Right renal pelvis (tissue), 4 donors: ENCODE data around the gene FBRS. TPM values are rescaled to one million over a fixed set of nuclear protein-coding genes. Genes with fewer than 3 reads are reported as not detected.
"Not testable (repeated sequence)": the region's sequence is repeated elsewhere in the genome, so short reads cannot be mapped to it uniquely, and the experiment has no call there.

ENCODE experiments used
- DNase-seq, 4 donors: peaks; one replicate each; pipeline ENCODE4 v3.0.0-alpha.2; 2013; ENCODE audit warnings: low read depth in 4 of 4, low spot score in 3 of 4, missing footprints in 1 of 4
- polyA plus RNA-seq, 4 donors: library from polyadenylated mRNA; unstranded; fragments of 120-200 nt; gene quantifications; one replicate each; pipeline ENCODE4 v1.2.1, GENCODE V29; 2013; ENCODE audit not compliant: insufficient read length in 4 of 4

Gene FBRS
- polyA plus RNA-seq, 4 donors: 52.0 to 70.5 (median 55.3) TPM

DNA sequence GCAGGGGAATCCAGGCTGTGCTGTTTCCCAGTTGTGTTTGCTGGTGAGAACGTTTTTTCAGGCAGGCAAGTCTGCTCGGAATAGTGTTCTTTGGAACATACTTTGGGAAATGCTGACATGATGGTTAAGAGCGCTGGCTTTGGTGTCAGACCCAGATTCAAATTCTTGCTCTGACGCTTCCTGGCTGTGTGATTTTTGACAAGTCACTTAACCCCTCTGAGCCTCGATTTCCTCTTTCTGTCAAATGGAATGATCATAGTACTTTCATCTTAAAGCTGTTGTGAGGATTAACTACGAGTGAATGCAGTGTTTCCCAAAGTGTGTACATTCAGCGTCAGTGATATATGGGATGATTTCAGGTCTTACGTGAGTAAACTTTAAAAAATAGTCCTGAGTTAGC, 4.8 kb downstream of the FBRS start:
- no peak for DNase-seq

DNA sequence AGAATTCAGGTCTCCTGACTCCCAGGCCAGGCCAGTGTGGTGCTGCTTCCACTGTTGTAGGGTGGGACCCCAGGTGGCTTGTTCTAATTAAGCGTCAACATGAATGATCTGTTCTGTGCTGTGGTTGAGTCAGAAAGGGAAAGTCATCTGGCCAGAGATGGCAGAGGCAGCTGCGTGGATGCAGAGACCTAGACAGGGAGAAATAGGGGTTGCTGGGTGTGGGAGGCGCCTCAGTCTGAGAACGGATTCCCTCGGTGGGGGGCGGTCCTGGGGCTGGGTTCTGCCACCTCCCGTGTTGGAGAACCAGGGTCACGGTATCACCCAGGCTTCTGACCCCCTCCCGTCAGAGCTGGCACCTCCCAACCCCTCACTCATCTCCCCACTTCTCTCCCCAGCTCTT, 5.6 kb downstream of the FBRS start:
- no peak for DNase-seq

DNA sequence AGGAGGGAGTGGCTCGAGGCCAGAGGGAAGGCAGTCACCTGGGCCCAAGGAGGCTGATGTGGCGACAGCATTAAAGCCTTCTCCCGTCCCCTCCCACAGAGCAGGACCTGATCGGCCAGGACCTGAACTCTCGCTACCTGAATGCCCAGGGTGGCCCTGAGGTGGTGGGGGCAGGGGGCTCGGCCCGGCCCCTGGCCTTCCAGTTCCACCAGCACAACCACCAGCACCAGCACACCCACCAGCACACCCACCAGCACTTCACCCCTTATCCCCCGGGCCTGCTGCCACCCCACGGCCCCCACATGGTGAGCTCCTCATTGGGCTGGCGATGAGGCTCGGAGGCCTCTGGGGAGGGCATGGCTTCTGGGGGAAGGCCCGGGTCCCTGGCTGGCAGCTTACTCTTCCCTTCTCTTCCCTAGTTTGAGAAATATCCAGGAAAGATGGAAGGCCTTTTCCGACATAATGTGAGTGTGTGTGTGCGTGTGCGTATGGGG, 6.4 kb downstream of the FBRS start:
- no peak for DNase-seq

DNA sequence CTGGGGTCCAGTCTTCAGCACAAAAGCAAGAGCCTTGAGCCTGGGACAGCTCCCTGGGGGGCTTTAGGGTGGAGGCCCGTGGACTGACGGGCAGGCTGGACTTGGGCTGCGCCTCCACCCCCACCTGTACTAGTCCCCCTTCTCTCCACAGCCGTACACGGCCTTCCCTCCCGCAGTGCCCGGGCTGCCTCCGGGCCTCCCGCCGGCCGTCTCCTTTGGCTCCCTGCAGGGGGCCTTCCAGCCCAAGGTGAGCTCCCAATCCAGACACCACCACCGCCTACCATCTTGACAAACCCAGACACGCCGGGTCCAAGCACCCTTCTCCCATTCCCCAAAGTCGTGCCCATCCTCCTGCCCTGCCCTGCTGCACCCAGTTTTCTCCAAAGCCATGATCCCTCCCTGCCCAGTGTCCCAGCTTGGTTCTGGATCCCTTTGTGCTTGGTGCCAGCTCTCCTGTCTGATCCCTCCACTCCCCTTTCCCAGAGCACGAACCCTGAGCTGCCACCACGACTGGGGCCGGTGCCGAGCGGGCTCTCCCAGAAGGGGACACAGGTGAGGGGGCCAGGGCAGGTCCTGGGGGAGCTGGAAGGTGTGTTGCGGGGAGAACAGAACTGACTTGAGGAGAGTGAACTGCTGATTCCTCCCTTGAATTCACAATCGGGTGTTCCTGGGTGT, 7.1 kb downstream of the FBRS start:
- DNase-seq: no peak

DNA sequence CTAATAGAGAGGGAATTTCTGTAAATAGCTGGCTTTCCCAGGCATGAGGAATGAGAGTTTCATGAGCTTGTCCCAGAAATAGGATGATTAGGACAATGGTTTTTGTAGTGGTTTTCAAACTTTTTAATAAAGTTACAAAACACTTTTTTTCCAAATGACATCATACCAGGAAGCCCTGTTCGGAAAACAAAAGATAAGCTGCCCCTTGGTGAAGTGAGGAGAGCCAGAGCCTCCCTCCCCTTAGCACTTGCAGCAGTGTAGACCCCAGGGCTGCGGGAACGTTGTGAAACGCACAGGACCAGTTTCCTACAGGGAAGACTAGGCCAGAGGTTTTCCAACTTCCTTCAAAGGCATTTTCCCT, 7.6 kb downstream of the FBRS start:
- DNase-seq: no peak

GRCh38 chr16:30666681-30667080, 8.4 kb downstream of the FBRS start:
- no peak for DNase-seq

GRCh38 chr16:30667361-30667905, 9.2 kb downstream of the FBRS start:
- DNase-seq: no peak

DNA sequence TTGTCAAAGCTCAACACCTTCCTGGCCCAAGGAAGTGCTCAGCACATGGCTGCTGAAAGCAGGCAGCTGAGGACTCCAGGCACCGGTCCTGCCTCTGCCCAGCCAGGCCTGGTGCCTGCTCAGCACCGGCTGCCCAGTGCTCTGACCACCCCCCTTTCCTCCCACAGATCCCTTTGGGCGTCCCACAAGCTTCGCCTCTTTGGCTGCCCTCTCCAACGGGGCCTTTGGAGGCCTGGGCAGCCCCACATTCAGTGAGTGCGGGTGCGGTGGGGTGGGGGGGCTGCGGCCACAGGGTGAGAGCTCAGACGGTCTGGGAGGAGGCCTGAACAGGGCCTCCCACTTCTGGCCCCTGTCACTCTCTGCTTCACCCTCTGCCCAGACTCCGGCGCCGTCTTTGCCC, 10.2 kb downstream of the FBRS start:
- DNase-seq: no peak

GRCh38 chr16:30669026-30669902, 11.0 kb downstream of the FBRS start:
- no peak for DNase-seq

DNA sequence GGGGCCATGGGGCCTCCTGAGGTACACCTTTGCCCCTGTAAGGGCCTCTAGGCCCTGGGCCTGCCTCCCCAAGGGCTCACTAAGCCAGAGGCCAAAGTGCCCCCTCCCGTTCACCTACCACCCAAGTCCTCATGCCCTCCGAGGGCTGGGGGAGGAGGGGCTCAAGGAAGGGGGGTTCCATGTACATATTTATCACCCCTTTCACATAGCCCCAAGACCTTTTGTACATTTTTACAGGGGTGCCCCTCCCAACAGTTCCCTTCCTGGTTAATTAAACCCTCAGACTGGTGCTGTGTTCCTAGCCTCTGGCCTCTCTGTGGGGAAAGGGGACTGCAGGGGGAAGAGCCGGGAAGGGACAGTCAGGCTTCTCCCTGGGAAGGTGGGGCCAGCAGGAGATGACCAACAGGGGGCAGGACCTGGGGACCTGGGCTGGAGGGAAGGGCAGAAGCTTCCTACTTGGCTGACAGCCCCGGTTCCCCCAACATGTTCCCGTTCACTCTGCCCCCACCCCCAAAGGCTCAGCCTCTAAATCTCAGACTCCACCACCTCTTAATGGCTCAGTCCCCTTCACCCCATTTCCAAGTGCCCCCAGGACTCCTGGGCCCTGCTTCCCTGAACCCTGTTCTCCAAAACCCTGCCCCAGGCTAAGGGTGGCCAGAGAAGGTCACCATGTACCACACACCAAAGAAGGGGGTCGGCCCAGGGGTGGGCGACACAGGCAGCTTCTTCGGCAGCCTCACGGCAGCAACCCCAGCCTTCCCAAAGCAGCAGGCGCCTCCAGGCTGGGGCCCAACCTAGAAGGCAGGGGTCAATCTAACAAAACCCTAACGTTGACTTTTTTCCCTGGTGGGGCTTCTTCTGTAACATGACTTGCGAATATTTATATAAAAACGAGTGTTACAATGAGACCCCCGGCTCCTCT, 11.9 kb downstream of the FBRS start:
- no peak for DNase-seq

DNA sequence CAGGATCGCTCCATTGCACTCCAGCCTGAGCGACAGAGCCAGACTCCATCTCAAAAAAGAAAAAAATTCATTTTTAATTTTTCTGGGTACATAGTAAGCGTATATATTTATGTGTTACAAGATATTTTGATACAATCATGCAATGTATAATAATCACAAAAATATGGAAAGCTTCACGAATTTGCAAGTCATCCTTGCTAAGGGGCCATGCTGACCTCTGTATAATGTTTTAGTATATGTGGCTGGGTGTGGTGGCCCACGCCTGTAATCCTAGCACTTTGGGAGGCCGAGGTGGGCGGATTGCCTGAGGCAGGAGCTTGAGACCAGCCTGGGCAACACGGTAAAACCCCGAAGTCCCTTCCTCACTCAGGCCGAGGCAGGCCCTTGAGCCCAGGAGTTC, 16.9 kb downstream of the FBRS start:
- DNase-seq: no peak

GRCh38 chr16:30677931-30678585, 19.8 kb downstream of the FBRS start:
- DNase-seq: no peak

- no peak for DNase-seq
Measured at GRCh38 chr16:30678586-30678970, 20.3 kb downstream of the FBRS start.

- DNase-seq: no peak
Measured at GRCh38 chr16:30680326-30680725, 22.1 kb downstream of the FBRS start.

DNA sequence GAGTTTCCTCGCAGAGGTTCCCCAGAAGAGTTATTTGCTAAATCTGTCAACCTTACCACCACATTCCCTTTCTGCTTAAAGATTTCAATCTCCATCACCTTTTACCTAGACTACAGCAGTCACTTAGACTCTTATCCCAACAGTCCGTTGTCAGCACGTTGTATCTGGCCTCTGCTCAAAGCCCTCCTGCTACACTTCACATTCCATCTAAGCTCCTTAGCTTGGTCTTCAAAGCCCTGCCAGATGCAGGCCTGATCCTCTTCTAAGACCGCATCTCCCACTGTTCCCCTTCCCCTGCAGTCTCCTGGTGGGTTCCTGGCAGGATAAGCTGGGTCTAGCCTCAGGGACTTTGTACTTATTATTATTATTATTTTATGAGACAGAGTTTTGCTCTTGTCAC, 30.5 kb downstream of the FBRS start:
- no peak for DNase-seq

DNA sequence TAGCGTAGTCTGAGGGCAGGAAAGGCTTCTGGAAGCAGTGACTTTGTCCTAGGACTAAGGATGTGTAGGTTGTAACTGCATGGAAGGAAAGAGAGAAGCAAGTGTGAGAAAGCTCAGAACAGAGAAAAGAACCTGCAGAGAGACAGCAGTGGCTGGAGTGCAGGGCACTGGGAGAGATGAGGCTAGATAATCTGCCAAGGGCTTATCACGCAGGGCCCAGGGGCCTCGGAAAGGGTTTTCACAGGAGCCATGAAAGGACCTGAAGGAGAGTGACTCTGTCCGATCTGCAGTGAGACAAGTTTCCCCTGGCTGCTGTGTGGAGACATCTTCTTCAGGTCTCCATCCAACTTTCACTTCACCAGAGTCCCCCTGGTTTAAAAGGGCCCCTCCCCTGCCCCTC, 33.7 kb downstream of the FBRS start:
- no peak for DNase-seq

GRCh38 chr16:30692396-30693064, 34.3 kb downstream of the FBRS start:
- no peak for DNase-seq

DNA sequence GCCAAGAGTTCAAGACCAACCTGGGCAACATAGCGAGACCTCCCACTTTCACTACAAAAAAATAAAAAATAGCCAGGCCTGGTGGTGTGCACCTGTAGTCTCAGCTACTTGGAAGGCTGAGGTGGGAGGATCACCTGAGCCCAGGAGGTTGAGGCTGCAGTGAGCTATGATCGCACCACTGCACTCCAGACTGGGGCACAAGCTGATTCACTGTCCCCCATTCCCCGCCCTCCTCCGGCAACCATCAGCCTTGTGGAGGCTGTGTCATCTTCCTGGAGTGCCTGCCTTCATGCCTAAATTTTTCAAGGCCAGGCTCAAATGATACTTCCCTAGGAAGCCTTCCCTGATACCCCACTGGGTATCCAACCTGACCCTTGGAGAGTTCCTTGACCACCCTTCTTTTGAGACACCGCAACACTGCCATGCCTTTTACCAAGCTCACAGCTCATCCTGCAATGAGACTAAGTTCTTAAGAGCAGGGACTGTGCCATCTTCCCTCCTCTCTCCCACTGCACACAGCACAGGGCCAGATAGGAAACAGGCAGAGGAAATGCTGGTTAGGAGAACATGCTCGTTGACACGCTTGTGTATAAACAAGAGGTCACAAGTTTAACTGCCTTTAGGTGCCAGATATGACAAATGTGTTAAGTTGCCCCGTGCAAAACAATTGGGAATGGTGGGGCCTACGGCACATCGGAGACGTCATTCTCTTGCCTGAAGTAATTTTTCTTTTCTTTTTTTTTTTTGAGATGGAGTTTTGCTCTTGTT, 36.9 kb downstream of the FBRS start:
- DNase-seq: no peak

DNA sequence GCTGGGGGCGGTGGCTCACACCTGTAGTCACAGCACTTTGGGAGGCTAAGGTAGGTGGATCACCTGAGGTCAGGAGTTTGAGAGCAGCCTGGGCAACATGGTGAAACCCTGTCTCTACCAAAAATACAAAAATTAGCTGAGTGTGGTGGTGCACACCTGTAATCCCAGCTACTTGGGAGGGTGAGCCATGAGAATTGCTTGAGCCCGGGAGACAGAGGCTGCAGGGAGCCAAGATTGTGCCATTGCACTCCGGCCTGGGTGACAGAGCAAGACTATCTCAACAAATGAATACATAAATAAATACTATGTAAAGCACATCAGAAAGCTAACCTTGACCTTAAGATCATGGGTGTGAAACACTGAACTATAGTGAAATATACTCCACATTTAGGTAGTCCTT, 38.4 kb downstream of the FBRS start:
- DNase-seq: not testable (repeated sequence)
